Trophoblast cell (in vitro differentiated cells and primary cell): ENCODE measurements around the gene CARM1.
A peak's percentile ranks its signal among the peaks of the same experiment; 100 is the strongest.

Source experiments
- DNase-seq, 2 donors: peaks; one replicate each; pipeline ENCODE4 v3.0.0-alpha.2; 2016
- H2AFZ ChIP-seq: 2 replicates; pipeline ENCODE4 v1.6.1; 2013; ENCODE audit warnings: low read length, moderate library complexity, mild to moderate bottlenecking; ENCODE audit not compliant: insufficient read depth, poor library complexity
- H2AK5ac ChIP-seq: 2 replicates; pipeline ENCODE4 v1.6.1; 2013; ENCODE audit warnings: mild to moderate bottlenecking, low read length
- H2BK120ac ChIP-seq: 2 replicates; pipeline ENCODE4 v1.6.1; 2013; ENCODE audit warnings: low read length, mild to moderate bottlenecking, moderate library complexity; ENCODE audit not compliant: insufficient read depth, poor library complexity
- H2BK12ac ChIP-seq: 2 replicates; pipeline ENCODE4 v1.6.1; 2013; ENCODE audit warnings: mild to moderate bottlenecking, low read length, moderate library complexity
- H2BK5ac ChIP-seq: 2 replicates; pipeline ENCODE4 v1.6.1; 2013; ENCODE audit warnings: low read length, low read depth, moderate library complexity, mild to moderate bottlenecking; ENCODE audit not compliant: poor library complexity
- H3K14ac ChIP-seq: 2 replicates; pipeline ENCODE4 v1.6.1; 2013; ENCODE audit warnings: mild to moderate bottlenecking, low read length
- H3K18ac ChIP-seq: 2 replicates; pipeline ENCODE4 v1.6.1; 2013; ENCODE audit warnings: mild to moderate bottlenecking, low read length
- H3K23ac ChIP-seq: 2 replicates; pipeline ENCODE4 v1.6.1; 2013; ENCODE audit warnings: low read length
- H3K27ac ChIP-seq: 2 replicates; pipeline ENCODE4 v1.5.1; 2013; ENCODE audit warnings: low read depth, mild to moderate bottlenecking, inconsistent platforms, low read length, moderate library complexity
- H3K27me3 ChIP-seq: 2 replicates; pipeline ENCODE4 v1.6.1; 2013; ENCODE audit warnings: inconsistent platforms, mild to moderate bottlenecking, low read length, moderate library complexity; ENCODE audit not compliant: insufficient read depth
- H3K36me3 ChIP-seq, 2 experiments: 1 replicate in 1 of 2; 2 replicates in 1 of 2; pipeline ENCODE4 v1.6.1; 2013; ENCODE audit warnings: low read length in 2 of 2, mild to moderate bottlenecking in 2 of 2, moderate library complexity in 1 of 2; ENCODE audit not compliant: insufficient read depth in 2 of 2, control insufficient read depth in 1 of 2
- H3K4ac ChIP-seq: 2 replicates; pipeline ENCODE4 v1.6.1; 2013; ENCODE audit warnings: low read depth, mild to moderate bottlenecking, low read length, moderate library complexity
- H3K4me1 ChIP-seq, 2 experiments: 1 replicate in 1 of 2; 2 replicates in 1 of 2; pipeline ENCODE4 v1.6.1; 2013; ENCODE audit warnings: low read length in 2 of 2, mild to moderate bottlenecking in 2 of 2, moderate library complexity in 1 of 2; ENCODE audit not compliant: insufficient read depth in 2 of 2, control insufficient read depth in 1 of 2
- H3K4me2 ChIP-seq: 2 replicates; pipeline ENCODE4 v1.6.1; 2013; ENCODE audit warnings: inconsistent platforms, mild to moderate bottlenecking, low read length, moderate library complexity
- H3K4me3 ChIP-seq: 2 replicates; pipeline ENCODE4 v1.5.1; 2013; ENCODE audit warnings: mild to moderate bottlenecking, low read depth, low read length, inconsistent platforms
- H3K79me1 ChIP-seq: one replicate; pipeline ENCODE4 v1.6.1; 2013; ENCODE audit warnings: low read length
- H3K79me2 ChIP-seq: 2 replicates; pipeline ENCODE4 v1.6.1; 2013; ENCODE audit warnings: low read length, mild to moderate bottlenecking; ENCODE audit not compliant: control insufficient read depth, insufficient read depth, poor library complexity
- H3K9ac ChIP-seq: 2 replicates; pipeline ENCODE4 v1.6.1; 2013; ENCODE audit warnings: mild to moderate bottlenecking, low read length
- H3K9me3 ChIP-seq: 2 replicates; pipeline ENCODE4 v1.6.1; 2013; ENCODE audit warnings: low read depth, mild to moderate bottlenecking, control low read depth, inconsistent platforms, low read length; ENCODE audit not compliant: insufficient read depth
- H4K12ac ChIP-seq: 2 replicates; pipeline ENCODE4 v1.6.1; 2013; ENCODE audit warnings: low read depth, mild to moderate bottlenecking, low read length, moderate library complexity
- H4K8ac ChIP-seq: 2 replicates; pipeline ENCODE4 v1.6.1; 2013; ENCODE audit warnings: low read depth, mild to moderate bottlenecking, low read length, moderate library complexity
- H4K91ac ChIP-seq: one replicate; pipeline ENCODE4 v1.6.1; 2013; ENCODE audit warnings: low read depth, mild to moderate bottlenecking, low read length, moderate library complexity
- whole genome bisulfite sequencing: extraction: QIAGEN DNeasy Blood & Tissue Kit; methylation state at CpG from one replicate; pipeline ENCODE4 v1.1.7; 2013; ENCODE audit warnings: missing lambda C conversion rate; ENCODE audit not compliant: insufficient read length, insufficient coverage; ENCODE audit errors: extremely low coverage; 5-methylcytosine and 5-hydroxymethylcytosine counted together

Gene CARM1

DNA sequence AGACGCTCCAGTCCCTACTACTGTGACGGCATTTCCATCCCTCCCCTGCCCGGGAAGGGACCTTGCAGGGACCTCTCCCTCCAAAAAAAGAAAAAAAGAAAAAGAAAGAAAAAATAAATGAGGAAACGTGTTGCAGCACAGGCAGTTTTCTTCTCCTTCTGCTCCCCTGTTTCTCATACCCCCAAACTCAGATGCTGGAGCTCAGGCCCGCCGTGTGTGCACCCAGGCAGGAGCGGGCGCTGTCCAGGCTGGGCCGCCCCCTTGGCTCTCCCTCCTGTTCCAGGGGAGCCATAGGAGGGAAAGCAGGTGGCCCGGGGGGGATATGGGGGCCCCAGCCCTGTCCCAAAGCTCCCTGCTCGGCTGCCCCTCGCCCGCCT lies 51.3 kb downstream of the CARM1 start:
- peaks cover under 1 to 4% of the 10 kb centered on the region in 2 experiments for H3K4me1 ChIP-seq
- no peaks in the 10 kb centered on the region for H3K79me1 ChIP-seq
- H3K36me3 ChIP-seq = peaks cover 72 to 75% of the 10 kb centered on the region in 2 experiments
- H2BK12ac ChIP-seq = no peak overlapping the region
- H3K27ac ChIP-seq = no peak overlapping the region
- no peak overlapping the region for H4K91ac ChIP-seq
- H3K4ac ChIP-seq = no peak overlapping the region
- no CpG with 5 or more reads among the region's 13 CpGs for WGBS
- no peak for DNase-seq
- no peak overlapping the region for H2AK5ac ChIP-seq
- H3K23ac ChIP-seq = no peak overlapping the region
- no peak overlapping the region for H3K14ac ChIP-seq
- no peak overlapping the region for H3K9ac ChIP-seq
- peaks cover under 1% of the 10 kb centered on the region for H3K79me2 ChIP-seq
- H2AFZ ChIP-seq = no peak overlapping the region
- H4K12ac ChIP-seq = no peak overlapping the region
- no peak overlapping the region for H3K4me3 ChIP-seq
- no peaks in the 10 kb centered on the region for H3K27me3 ChIP-seq
- H4K8ac ChIP-seq = no peak overlapping the region
- H3K9me3 ChIP-seq = no peaks in the 10 kb centered on the region
- H2BK120ac ChIP-seq = no peak overlapping the region
- H3K4me2 ChIP-seq = no peak overlapping the region
- H3K18ac ChIP-seq = no peak overlapping the region
- no peak overlapping the region for H2BK5ac ChIP-seq

DNA sequence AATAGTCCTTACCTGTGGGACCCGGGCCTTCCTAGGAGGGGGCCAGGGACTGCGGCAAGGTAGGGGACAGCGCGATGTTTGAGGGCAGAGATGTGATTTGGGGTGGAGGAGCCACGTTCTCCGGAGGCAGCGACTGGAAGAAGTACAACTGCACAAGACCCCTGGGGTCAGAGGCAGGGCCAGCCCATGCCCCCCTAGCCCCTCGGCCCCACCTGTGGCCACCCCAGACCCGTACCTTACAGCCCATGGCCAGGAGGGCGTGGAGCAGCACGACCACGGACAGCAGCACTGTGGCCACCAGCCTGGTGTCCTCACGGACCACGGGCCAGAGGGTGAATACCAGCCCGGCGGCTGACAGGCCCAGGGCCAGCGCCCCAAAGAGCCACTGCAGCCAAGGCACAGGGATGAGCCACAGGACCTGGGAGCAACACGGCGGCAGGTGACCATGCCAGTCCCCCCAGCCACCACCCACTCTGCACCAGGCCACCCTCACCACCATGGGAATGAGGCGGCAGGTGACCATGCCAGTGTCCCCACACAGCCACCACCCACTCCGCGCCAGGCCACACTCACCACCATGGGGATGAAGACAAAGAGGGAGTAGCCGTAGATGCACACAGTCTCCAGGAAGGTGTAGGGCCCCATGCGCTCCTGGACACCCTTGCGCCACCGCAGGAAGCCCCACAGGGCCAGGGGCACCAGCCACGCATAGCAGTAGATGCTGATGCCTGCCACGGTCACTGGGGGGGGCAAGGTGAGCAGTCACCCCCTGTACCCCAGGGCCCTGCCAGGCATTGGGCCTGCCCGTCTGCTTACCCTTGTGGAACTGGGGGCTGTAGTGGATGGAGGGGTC lies 52.1 kb downstream of the CARM1 start:
- Histone ChIP-seq H2BK5ac (no peak overlapping the region), H3K27ac (no peak overlapping the region), H3K18ac (no peak overlapping the region), H2AK5ac (no peak overlapping the region), H2AFZ (no peak overlapping the region), H3K9me3 (no peaks in the 10 kb centered on the region), H4K12ac (no peak overlapping the region), H3K23ac (no peak overlapping the region), H3K4me2 (no peak overlapping the region), H3K4me1 (peaks cover 2 to 7% of the 10 kb centered on the region in 2 experiments), H4K91ac (no peak overlapping the region), H3K36me3 (peaks cover 68 to 70% of the 10 kb centered on the region in 2 experiments), H3K4me3 (no peak overlapping the region), H3K9ac (no peak overlapping the region), H3K79me2 (peaks cover 7% of the 10 kb centered on the region), H2BK12ac (no peak overlapping the region), H4K8ac (no peak overlapping the region), H2BK120ac (no peak overlapping the region), H3K27me3 (no peaks in the 10 kb centered on the region), H3K4ac (no peak overlapping the region), H3K79me1 (peaks cover 5% of the 10 kb centered on the region), H3K14ac (no peak overlapping the region)
- no peak for DNase-seq
- WGBS = no CpG with 5 or more reads among the region's 29 CpGs

DNA sequence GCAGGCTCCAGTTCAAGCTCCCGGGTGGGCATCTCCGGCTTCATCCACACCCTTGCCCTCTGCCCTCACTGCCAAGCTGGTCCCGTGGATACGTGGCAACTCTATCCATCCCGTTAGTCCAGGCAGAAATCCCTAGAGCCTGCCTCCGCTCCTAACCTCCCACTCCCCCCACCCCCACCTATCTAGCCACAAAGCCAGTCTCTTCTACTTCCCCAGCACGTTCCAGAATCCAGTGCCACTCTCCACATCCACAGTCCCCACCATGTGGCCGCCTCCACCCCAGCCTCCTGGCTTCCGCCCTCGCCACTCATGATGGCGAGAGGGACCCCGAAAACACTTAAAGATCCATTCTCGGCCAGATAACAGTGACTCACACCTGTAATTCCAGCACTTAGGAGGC lies 53.2 kb downstream of the CARM1 start:
- Histone ChIP-seq H3K23ac (no peak overlapping the region), H3K4me3 (no peak overlapping the region), H2BK12ac (no peak overlapping the region), H3K18ac (no peak overlapping the region), H3K79me2 (peaks cover 16% of the 10 kb centered on the region), H3K9me3 (peaks cover 3% of the 10 kb centered on the region), H4K8ac (no peak overlapping the region), H3K4ac (no peak overlapping the region), H2AK5ac (no peak overlapping the region), H3K27me3 (no peaks in the 10 kb centered on the region), H2AFZ (no peak overlapping the region), H4K91ac (no peak overlapping the region), H2BK5ac (no peak overlapping the region), H3K79me1 (peaks cover 11% of the 10 kb centered on the region), H4K12ac (no peak overlapping the region), H3K36me3 (peaks cover 59 to 63% of the 10 kb centered on the region in 2 experiments), H2BK120ac (no peak overlapping the region), H3K9ac (no peak overlapping the region), H3K27ac (no peak overlapping the region), H3K4me2 (no peak overlapping the region), H3K4me1 (peaks cover 7 to 13% of the 10 kb centered on the region in 2 experiments), H3K14ac (no peak overlapping the region)
- no peak for DNase-seq
- no CpG with 5 or more reads among the region's 13 CpGs for WGBS

DNA sequence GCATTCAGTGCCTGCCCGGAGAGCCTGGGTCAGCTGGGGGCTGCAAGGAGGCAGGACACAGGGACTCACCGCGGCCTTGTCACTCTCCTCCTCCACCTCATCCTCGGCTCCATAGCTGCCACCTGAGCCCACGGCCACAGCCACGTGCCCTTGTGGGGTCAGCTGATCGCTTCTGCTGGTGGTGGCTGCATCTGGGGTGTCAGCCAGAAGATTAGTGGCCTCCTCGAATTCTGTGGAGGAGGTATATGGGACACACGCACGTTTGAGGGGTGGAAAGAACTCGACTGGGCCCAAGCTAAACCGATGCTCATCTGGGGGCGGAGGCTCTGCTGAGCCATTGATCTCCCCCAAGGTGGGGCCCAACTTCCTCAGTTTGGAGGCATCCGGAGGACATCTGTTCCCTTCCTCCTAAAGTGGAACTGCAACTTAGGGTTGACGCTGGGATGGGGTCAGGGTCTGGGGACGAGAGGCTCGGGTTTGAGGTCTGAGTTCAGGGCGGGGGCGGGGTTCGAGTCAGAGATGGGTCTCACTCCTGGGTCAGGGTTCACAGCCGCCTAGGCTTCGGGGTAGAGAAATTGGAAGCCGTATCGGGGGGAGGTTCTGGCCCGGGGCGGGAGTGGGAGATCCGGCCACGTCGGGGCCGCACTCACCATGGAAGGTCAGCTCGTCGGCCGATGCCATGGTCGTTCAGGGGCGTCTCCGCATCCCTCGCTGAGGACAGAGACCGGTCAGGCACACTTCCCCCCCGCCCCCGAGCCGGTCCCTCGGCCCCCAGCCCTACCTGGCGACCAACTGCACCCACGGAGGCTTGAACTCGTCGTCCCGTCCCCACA lies 56.6 kb downstream of the CARM1 start:
- DNase-seq = no peak
- H3K18ac ChIP-seq = peak overlapping the region; percentile 24
- no CpG with 5 or more reads among the region's 47 CpGs for WGBS

More for the DNA sequence above, 56.6 kb downstream of the CARM1 start:
- Histone ChIP-seq H2BK5ac (peak overlapping the region; percentile 1), H2BK12ac (no peak overlapping the region), H4K12ac (peak overlapping the region; percentile 49), H3K79me1 (peaks cover 11% of the 10 kb centered on the region), H3K4me3 (peak overlapping the region; percentile 82), H3K79me2 (peaks cover 17% of the 10 kb centered on the region), H3K27ac (no peak overlapping the region), H3K23ac (no peak overlapping the region), H3K14ac (peak overlapping the region; percentile 82), H3K9ac (peak overlapping the region; percentile 90), H3K9me3 (peaks cover 3% of the 10 kb centered on the region), H3K36me3 (peaks cover 29 to 35% of the 10 kb centered on the region in 2 experiments), H2BK120ac (peak overlapping the region; percentile 32), H3K4me1 (peaks cover 7 to 16% of the 10 kb centered on the region in 2 experiments), H4K91ac (peak overlapping the region; percentile 84), H2AFZ (peak overlapping the region; percentile 24), H2AK5ac (peak overlapping the region; percentile 71), H4K8ac (peak overlapping the region; percentile 89), H3K4me2 (peak overlapping the region; percentile 90), H3K4ac (peak overlapping the region; percentile 91), H3K27me3 (no peaks in the 10 kb centered on the region)
